ENCODE measurements around the gene PON2. TPM values are rescaled to one million over a fixed set of nuclear protein-coding genes. Genes with fewer than 3 reads are reported as not detected.

PON2 gene
- 10 to 100 TPM; 63.7 to 79.0 (median 72.0) TPM for total RNA-seq (2021; fragmentation: NEBNext Ultra II Directional; extraction: Animal tissue kit (Norgen Biotek cat#: 25700))
- long read RNA-seq, transcript PON2-202 (9 exons, 1,726 nt): minor isoform, 14 of 106 reads
- long read RNA-seq, transcript PON2-218 (9 exons, 1,653 nt): major isoform, 77 of 106 reads
- long read RNA-seq, partial matches to known transcripts: 7 of 106 reads
- long read RNA-seq, other reads (novel, unspliced or antisense): 8 of 106 reads

DNA sequence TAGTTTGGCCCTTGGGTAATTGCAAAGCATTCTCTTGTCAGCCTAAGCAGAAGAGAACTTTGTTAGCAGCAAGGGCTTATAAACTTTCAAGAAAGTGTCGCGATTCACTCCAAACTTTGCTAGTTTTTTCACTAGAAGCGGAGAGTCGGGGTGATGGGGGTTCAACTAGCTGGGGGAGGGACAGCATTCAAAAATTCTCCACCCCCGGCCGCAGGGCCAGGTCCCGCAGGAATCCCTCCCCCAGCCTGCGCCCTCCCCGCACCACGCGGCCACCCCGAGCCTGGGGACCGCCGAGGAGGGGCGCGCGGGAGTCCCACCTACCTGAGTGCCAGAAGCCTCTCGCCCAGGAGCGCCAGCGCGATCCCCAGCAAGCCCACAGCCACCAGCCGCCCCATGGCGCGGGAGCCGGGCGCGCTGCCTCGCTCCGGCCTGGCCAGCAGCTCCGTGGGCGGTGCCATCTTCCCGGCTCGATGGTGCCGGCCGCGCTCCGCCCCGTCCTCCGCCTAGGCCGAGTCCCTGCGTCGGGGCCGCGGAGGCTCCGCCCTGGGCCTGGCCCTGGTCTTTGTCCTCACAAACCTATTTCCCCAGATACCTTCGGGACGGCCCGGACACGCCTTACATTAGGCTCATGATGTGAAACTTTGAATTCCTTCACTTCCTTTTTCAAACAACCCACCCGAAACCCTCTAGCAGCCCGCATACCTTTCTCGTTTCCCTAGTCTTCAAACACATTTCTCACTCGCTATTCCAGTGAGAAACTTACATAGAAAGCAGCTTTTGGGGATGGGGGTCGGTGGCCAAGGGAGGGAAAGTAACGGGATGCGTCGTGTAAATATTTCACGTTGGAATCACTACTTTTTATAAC lies at the start of gene PON2:
Gene PON2, minus strand, starts transcription at position 472 of the 865 bp plus-strand sequence. Its CDS starts 77 bp downstream, at position 395.
- TF ChIP-seq, protein P1, sequence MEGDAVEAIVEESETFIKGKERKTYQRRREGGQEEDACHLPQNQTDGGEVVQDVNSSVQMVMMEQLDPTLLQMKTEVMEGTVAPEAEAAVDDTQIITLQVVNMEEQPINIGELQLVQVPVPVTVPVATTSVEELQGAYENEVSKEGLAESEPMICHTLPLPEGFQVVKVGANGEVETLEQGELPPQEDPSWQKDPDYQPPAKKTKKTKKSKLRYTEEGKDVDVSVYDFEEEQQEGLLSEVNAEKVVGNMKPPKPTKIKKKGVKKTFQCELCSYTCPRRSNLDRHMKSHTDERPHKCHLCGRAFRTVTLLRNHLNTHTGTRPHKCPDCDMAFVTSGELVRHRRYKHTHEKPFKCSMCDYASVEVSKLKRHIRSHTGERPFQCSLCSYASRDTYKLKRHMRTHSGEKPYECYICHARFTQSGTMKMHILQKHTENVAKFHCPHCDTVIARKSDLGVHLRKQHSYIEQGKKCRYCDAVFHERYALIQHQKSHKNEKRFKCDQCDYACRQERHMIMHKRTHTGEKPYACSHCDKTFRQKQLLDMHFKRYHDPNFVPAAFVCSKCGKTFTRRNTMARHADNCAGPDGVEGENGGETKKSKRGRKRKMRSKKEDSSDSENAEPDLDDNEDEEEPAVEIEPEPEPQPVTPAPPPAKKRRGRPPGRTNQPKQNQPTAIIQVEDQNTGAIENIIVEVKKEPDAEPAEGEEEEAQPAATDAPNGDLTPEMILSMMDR (IDR thresholded peaks at IDR 0.05): no peak; the same call in 1 of the 2 replicates
- H3K36me3 Mint-ChIP-seq (ENCODE audit: low read depth): peaks cover 5% of the 10 kb centered on the region; the same call in 1 of the 2 replicates
- H3K4me1 Mint-ChIP-seq (ENCODE audit: low read depth): peaks cover 34% of the 10 kb centered on the region
- H3K9me3 Mint-ChIP-seq: no peaks in the 10 kb centered on the region; the same call in 1 of the 2 replicates
- H3K4me3 Mint-ChIP-seq: peak within 1 kb of the TSS; percentile 96
- peak within 1 kb of the TSS; percentile 99 for H3K27ac Mint-ChIP-seq
- DNase-seq: peak; percentile 53
- H3K27me3 Mint-ChIP-seq (ENCODE audit: insufficient read depth): peaks cover 3% of the 10 kb centered on the region; the same call in 1 of the 2 replicates

- no peak overlapping the region for H3K4me3 Mint-ChIP-seq
- TF ChIP-seq, protein P1 (IDR thresholded peaks at IDR 0.05): no peak
- H3K27ac Mint-ChIP-seq: no peak overlapping the region
- no peaks in the 10 kb centered on the region for H3K9me3 Mint-ChIP-seq
- H3K4me1 Mint-ChIP-seq (ENCODE audit: low read depth): no peaks in the 10 kb centered on the region
- DNase-seq: no peak
- H3K36me3 Mint-ChIP-seq (ENCODE audit: low read depth): no peaks in the 10 kb centered on the region
- H3K27me3 Mint-ChIP-seq (ENCODE audit: insufficient read depth): peaks cover 12% of the 10 kb centered on the region; the same call in 1 of the 2 replicates
These were observed 47.6 kb upstream of the PON2 start for GRCh38 chr7:95482424-95482823.

DNA sequence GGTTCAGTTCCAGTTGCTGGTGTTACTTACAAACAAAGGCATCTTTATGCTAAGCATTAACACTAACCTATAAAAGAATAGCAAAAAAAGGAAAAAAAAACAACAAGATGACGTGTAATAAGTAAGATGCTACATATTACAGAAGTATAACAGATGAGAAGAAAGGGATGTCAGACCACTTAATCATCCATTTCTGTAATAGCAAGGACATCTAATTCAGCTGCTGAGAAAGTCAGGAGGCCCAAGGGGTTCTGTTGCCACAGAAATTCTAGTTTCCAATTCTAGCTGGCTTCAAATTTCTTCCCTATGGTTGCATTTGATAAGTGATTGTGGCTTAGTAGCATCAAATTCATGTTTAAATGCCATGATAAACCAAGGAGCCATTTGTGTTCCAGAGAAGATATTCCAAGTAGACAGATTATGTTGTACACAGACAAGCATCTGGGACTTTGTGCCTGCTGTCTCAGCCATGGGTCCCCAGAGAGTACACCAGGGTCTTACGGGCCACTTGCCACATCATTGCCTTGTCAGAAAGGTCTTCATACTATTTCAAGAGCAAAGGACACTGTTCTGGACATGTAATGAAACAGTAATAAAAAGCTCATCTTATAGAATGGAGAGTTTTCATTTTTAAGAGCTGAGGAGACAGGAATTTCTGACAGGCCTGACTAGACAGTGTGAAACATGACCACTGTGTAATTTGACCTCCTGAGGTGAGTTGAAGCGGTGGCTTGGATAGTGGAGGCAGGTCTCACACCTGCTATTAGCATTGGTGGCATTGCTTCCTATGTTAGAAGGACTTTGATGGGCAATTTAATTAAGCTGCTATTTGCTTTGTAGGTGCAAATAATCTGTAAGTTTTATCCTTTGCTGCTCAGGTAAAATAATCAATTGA lies 46.7 kb upstream of the PON2 start:
- H3K27ac Mint-ChIP-seq: no peak overlapping the region
- no peak for DNase-seq
- H3K27me3 Mint-ChIP-seq (ENCODE audit: insufficient read depth): peaks cover 12% of the 10 kb centered on the region; the same call in 1 of the 2 replicates
- TF ChIP-seq, protein P1 (IDR thresholded peaks at IDR 0.05): no peak
- H3K4me3 Mint-ChIP-seq: no peak overlapping the region
- H3K36me3 Mint-ChIP-seq (ENCODE audit: low read depth): no peaks in the 10 kb centered on the region
- H3K9me3 Mint-ChIP-seq: no peaks in the 10 kb centered on the region
- H3K4me1 Mint-ChIP-seq (ENCODE audit: low read depth): no peaks in the 10 kb centered on the region

- Mint-ChIP-seq H3K27me3 (ENCODE audit: insufficient read depth) (peaks cover 6% of the 10 kb centered on the region; the same call in 1 of the 2 replicates), H3K27ac (no peak overlapping the region), H3K36me3 (ENCODE audit: low read depth) (no peaks in the 10 kb centered on the region), H3K9me3 (no peaks in the 10 kb centered on the region), H3K4me1 (ENCODE audit: low read depth) (no peaks in the 10 kb centered on the region), H3K4me3 (no peak overlapping the region)
- DNase-seq: no peak
- TF ChIP-seq, protein P1 (IDR thresholded peaks at IDR 0.05): no peak
These were observed 45.3 kb upstream of the PON2 start for GRCh38 chr7:95479992-95480624.
